Trophoblast cell (in vitro differentiated cells and primary cell): ENCODE measurements around the gene RSKR.
"Not testable (repeated sequence)": the region's sequence is repeated elsewhere in the genome, so short reads cannot be mapped to it uniquely, and the experiment has no call there.

Experiments used
- DNase-seq, 2 donors: peaks; one replicate each; pipeline ENCODE4 v3.0.0-alpha.2; 2016
- H2AFZ ChIP-seq: 2 replicates; pipeline ENCODE4 v1.6.1; 2013; ENCODE audit warnings: low read length, moderate library complexity, mild to moderate bottlenecking; ENCODE audit not compliant: insufficient read depth, poor library complexity
- H2AK5ac ChIP-seq: 2 replicates; pipeline ENCODE4 v1.6.1; 2013; ENCODE audit warnings: mild to moderate bottlenecking, low read length
- H2BK120ac ChIP-seq: 2 replicates; pipeline ENCODE4 v1.6.1; 2013; ENCODE audit warnings: low read length, mild to moderate bottlenecking, moderate library complexity; ENCODE audit not compliant: insufficient read depth, poor library complexity
- H2BK12ac ChIP-seq: 2 replicates; pipeline ENCODE4 v1.6.1; 2013; ENCODE audit warnings: mild to moderate bottlenecking, low read length, moderate library complexity
- H2BK5ac ChIP-seq: 2 replicates; pipeline ENCODE4 v1.6.1; 2013; ENCODE audit warnings: low read length, low read depth, moderate library complexity, mild to moderate bottlenecking; ENCODE audit not compliant: poor library complexity
- H3K14ac ChIP-seq: 2 replicates; pipeline ENCODE4 v1.6.1; 2013; ENCODE audit warnings: mild to moderate bottlenecking, low read length
- H3K18ac ChIP-seq: 2 replicates; pipeline ENCODE4 v1.6.1; 2013; ENCODE audit warnings: mild to moderate bottlenecking, low read length
- H3K23ac ChIP-seq: 2 replicates; pipeline ENCODE4 v1.6.1; 2013; ENCODE audit warnings: low read length
- H3K27ac ChIP-seq: 2 replicates; pipeline ENCODE4 v1.5.1; 2013; ENCODE audit warnings: low read depth, mild to moderate bottlenecking, inconsistent platforms, low read length, moderate library complexity
- H3K27me3 ChIP-seq: 2 replicates; pipeline ENCODE4 v1.6.1; 2013; ENCODE audit warnings: inconsistent platforms, mild to moderate bottlenecking, low read length, moderate library complexity; ENCODE audit not compliant: insufficient read depth
- H3K36me3 ChIP-seq, 2 experiments: 1 replicate in 1 of 2; 2 replicates in 1 of 2; pipeline ENCODE4 v1.6.1; 2013; ENCODE audit warnings: low read length in 2 of 2, mild to moderate bottlenecking in 2 of 2, moderate library complexity in 1 of 2; ENCODE audit not compliant: insufficient read depth in 2 of 2, control insufficient read depth in 1 of 2
- H3K4ac ChIP-seq: 2 replicates; pipeline ENCODE4 v1.6.1; 2013; ENCODE audit warnings: low read depth, mild to moderate bottlenecking, low read length, moderate library complexity
- H3K4me1 ChIP-seq, 2 experiments: 1 replicate in 1 of 2; 2 replicates in 1 of 2; pipeline ENCODE4 v1.6.1; 2013; ENCODE audit warnings: low read length in 2 of 2, mild to moderate bottlenecking in 2 of 2, moderate library complexity in 1 of 2; ENCODE audit not compliant: insufficient read depth in 2 of 2, control insufficient read depth in 1 of 2
- H3K4me2 ChIP-seq: 2 replicates; pipeline ENCODE4 v1.6.1; 2013; ENCODE audit warnings: inconsistent platforms, mild to moderate bottlenecking, low read length, moderate library complexity
- H3K4me3 ChIP-seq: 2 replicates; pipeline ENCODE4 v1.5.1; 2013; ENCODE audit warnings: mild to moderate bottlenecking, low read depth, low read length, inconsistent platforms
- H3K79me1 ChIP-seq: one replicate; pipeline ENCODE4 v1.6.1; 2013; ENCODE audit warnings: low read length
- H3K79me2 ChIP-seq: 2 replicates; pipeline ENCODE4 v1.6.1; 2013; ENCODE audit warnings: low read length, mild to moderate bottlenecking; ENCODE audit not compliant: control insufficient read depth, insufficient read depth, poor library complexity
- H3K9ac ChIP-seq: 2 replicates; pipeline ENCODE4 v1.6.1; 2013; ENCODE audit warnings: mild to moderate bottlenecking, low read length
- H3K9me3 ChIP-seq: 2 replicates; pipeline ENCODE4 v1.6.1; 2013; ENCODE audit warnings: low read depth, mild to moderate bottlenecking, control low read depth, inconsistent platforms, low read length; ENCODE audit not compliant: insufficient read depth
- H4K12ac ChIP-seq: 2 replicates; pipeline ENCODE4 v1.6.1; 2013; ENCODE audit warnings: low read depth, mild to moderate bottlenecking, low read length, moderate library complexity
- H4K8ac ChIP-seq: 2 replicates; pipeline ENCODE4 v1.6.1; 2013; ENCODE audit warnings: low read depth, mild to moderate bottlenecking, low read length, moderate library complexity
- H4K91ac ChIP-seq: one replicate; pipeline ENCODE4 v1.6.1; 2013; ENCODE audit warnings: low read depth, mild to moderate bottlenecking, low read length, moderate library complexity
- WGBS: extraction: QIAGEN DNeasy Blood & Tissue Kit; methylation state at CpG from one replicate; pipeline ENCODE4 v1.1.7; 2013; ENCODE audit warnings: missing lambda C conversion rate; ENCODE audit not compliant: insufficient read length, insufficient coverage; ENCODE audit errors: extremely low coverage; 5-methylcytosine and 5-hydroxymethylcytosine counted together

The RSKR gene

DNA sequence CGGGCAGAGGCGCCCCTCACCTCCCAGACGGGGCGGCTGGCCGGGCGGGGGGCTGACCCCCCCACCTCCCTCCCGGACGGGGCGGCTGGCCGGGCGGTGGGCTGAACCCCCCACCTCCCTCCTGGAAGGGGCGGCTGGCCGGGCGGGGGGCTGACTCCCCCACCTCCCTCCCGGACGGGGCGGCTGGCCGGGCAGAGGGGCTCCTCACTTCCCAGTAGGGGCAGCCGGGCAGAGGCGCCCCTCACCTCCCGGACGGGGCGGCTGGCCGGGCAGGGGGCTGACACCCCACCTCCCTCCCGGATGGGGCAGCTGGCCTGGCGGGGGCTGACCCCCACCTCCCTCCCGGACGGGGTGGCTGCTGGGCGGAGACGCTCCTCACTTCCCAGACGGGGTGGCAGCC, 10.0 kb downstream of the RSKR start:
- not testable (repeated sequence) for H4K12ac ChIP-seq, DNase-seq, H4K8ac ChIP-seq, H3K9ac ChIP-seq, H3K79me1 ChIP-seq, H2BK120ac ChIP-seq, H3K79me2 ChIP-seq, H2AFZ ChIP-seq, H3K4me3 ChIP-seq, H3K18ac ChIP-seq, H3K4ac ChIP-seq, H4K91ac ChIP-seq, H3K36me3 ChIP-seq, H3K23ac ChIP-seq, H2BK5ac ChIP-seq, H2AK5ac ChIP-seq, H3K9me3 ChIP-seq, H3K4me1 ChIP-seq, H3K27me3 ChIP-seq, H3K14ac ChIP-seq, H3K27ac ChIP-seq, H2BK12ac ChIP-seq, H3K4me2 ChIP-seq
- WGBS = no CpG with 5 or more reads among the region's 31 CpGs

DNA sequence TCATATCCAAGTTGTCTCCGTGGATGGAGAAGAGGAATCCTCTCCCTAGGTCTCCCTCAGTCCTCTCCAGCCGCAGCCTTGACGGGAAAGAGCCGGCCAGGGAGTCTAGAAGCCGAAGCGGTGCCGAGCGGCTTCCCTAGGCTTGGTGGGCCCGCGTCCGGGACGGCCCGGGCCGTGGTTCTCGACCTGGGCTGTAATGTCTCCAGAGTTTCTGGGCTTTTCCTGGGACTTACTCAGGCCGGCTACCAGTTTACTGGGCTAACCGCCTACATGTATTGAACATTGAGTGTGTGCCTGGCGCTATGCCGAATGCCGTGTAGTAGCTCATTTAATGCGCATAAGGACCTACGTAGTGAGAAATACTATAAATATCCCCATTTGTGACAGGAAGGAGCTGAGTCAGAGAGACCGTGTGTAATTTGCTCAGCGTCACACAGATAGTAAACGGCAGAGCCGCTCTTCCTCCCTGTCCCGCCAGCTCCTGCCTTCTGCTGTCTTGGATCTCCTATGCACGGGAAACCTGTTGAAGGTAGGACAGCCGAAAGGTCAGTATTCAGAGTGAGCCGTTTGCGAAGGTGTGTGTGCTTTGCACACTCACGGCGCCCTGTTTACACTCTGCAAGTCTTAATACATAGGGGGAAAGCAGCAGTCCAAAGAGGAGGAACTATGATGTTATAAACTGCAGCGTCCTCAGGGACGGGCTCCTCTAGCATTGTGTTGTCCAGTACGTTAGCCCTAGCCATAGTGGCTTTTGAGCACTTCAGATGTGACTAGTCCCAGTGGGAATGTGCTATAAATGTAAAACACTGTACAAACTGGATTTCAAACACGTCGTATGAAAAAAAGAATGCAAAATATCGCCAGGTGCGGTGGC, 14.4 kb downstream of the RSKR start:
- peak overlapping the region; percentile 2 for H2BK5ac ChIP-seq
- H3K4ac ChIP-seq = no peak overlapping the region
- no peaks in the 10 kb centered on the region for H3K27me3 ChIP-seq
- H4K12ac ChIP-seq = peak overlapping the region; percentile 15
- H3K27ac ChIP-seq = peak overlapping the region; percentile 51
- H3K4me2 ChIP-seq = peak overlapping the region; percentile 63
- H3K9me3 ChIP-seq = no peaks in the 10 kb centered on the region
- peak overlapping the region; percentile 42 for H3K9ac ChIP-seq
- H3K79me1 ChIP-seq = peaks cover 6% of the 10 kb centered on the region
- H4K91ac ChIP-seq = peak overlapping the region; percentile 4
- no peak overlapping the region for H2AK5ac ChIP-seq
- no CpG with 5 or more reads among the region's 40 CpGs for WGBS
- peaks cover 5% of the 10 kb centered on the region for H3K79me2 ChIP-seq
- H2BK120ac ChIP-seq = no peak overlapping the region
- DNase-seq = peak; percentile 72 to 92
- H3K4me1 ChIP-seq = peaks cover 0 to 12% of the 10 kb centered on the region in 2 experiments
- H3K36me3 ChIP-seq = peaks cover 0 to 4% of the 10 kb centered on the region in 2 experiments
- H2AFZ ChIP-seq = peak overlapping the region; percentile 61
- H2BK12ac ChIP-seq = no peak overlapping the region
- no peak overlapping the region for H3K18ac ChIP-seq
- H3K4me3 ChIP-seq = peak overlapping the region; percentile 69
- peak overlapping the region; percentile 40 for H4K8ac ChIP-seq
- H3K14ac ChIP-seq = peak overlapping the region; percentile 15
- H3K23ac ChIP-seq = no peak overlapping the region

DNA sequence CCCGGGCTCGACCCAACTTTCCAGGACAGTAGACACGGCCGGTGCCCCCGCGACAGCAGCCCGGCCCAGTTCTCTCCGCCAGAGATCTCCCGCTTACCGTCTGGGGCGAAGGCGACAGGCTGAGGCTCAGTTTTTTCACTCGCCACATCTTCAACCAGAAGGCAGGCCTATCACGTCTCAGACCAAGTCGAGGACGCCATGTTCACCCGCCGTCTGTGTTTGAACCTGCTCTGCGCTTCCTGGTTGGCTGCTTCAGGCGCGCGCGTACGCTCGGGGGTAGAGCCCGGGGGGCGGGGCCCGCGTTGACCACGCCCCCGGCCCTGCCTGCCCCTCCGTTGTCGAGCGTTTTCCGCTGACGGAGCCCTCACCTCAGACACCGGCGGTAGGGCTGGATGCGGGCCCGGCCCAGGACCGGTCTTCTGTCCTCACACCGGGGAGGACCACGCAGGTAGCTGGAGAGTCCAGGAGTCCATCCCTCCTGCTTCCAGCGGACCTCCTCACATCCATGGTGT, 15.1 kb downstream of the RSKR start, which contains the start of gene SPAG5:
Gene SPAG5 (minus strand): TSS at position 227 of the 512 bp plus-strand sequence. CDS start 79 bp downstream, at position 148.
- Histone ChIP-seq H3K79me1 (peaks cover 6% of the 10 kb centered on the region), H3K9ac (peak within 1 kb of the TSS; percentile 66), H4K12ac (peak within 1 kb of the TSS; percentile 71), H3K14ac (peak within 1 kb of the TSS; percentile 47), H3K4me3 (peak within 1 kb of the TSS; percentile 77), H3K4me2 (peak within 1 kb of the TSS; percentile 63), H4K91ac (peak within 1 kb of the TSS; percentile 65), H4K8ac (peak within 1 kb of the TSS; percentile 63), H2BK5ac (peak within 1 kb of the TSS; percentile 13), H3K23ac (no peak within 1 kb of the TSS), H2AK5ac (no peak within 1 kb of the TSS), H2BK120ac (peak within 1 kb of the TSS; percentile 49), H2BK12ac (no peak within 1 kb of the TSS), H3K4ac (peak within 1 kb of the TSS; percentile 47), H3K36me3 (peaks cover 0 to 4% of the 10 kb centered on the region in 2 experiments), H3K79me2 (peaks cover 5% of the 10 kb centered on the region), H3K27me3 (no peaks in the 10 kb centered on the region), H3K27ac (peak within 1 kb of the TSS; percentile 51), H3K18ac (peak within 1 kb of the TSS; percentile 58), H3K9me3 (no peaks in the 10 kb centered on the region), H2AFZ (peak within 1 kb of the TSS; percentile 90), H3K4me1 (peaks cover 0 to 12% of the 10 kb centered on the region in 2 experiments)
- peak; percentile 93 to 95 for DNase-seq
- WGBS = no CpG with 5 or more reads among the region's 44 CpGs

DNA sequence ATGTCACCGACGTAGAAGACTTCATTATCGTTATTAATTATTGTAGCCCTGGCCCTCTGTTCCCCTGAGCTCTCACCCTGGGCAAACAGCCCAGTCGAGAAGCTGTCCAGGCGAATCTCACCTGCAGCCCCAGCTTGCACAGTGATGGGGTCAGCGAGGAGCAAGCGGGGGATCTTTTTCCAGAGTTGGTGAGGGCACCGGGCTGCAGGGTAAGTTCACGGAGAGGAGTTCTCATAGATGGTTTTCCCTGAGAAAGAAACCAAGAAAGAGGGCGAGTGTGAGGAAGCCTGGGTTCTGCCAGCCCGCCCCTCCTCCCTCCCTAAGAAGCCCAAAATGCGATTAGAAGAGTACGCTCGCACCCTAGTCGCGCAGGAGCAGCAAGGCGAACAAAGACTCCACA, 15.6 kb downstream of the RSKR start:
- peak overlapping the region; percentile 63 for H4K8ac ChIP-seq
- DNase-seq = no peak
- peaks cover under 1 to 5% of the 10 kb centered on the region in 2 experiments for H3K36me3 ChIP-seq
- peak overlapping the region; percentile 8 for H3K27ac ChIP-seq
- peak overlapping the region; percentile 71 for H4K12ac ChIP-seq
- H3K4me3 ChIP-seq = peak overlapping the region; percentile 77
- H3K79me2 ChIP-seq = peaks cover 5% of the 10 kb centered on the region
- H3K4ac ChIP-seq = peak overlapping the region; percentile 47
- peak overlapping the region; percentile 58 for H3K18ac ChIP-seq
- peak overlapping the region; percentile 66 for H3K9ac ChIP-seq
- H2BK120ac ChIP-seq = peak overlapping the region; percentile 49
- WGBS = no CpG with 5 or more reads among the region's 17 CpGs
- no peak overlapping the region for H2BK12ac ChIP-seq
- H2AFZ ChIP-seq = peak overlapping the region; percentile 90
- peak overlapping the region; percentile 63 for H3K4me2 ChIP-seq
- peak overlapping the region; percentile 13 for H2BK5ac ChIP-seq
- H3K23ac ChIP-seq = no peak overlapping the region
- peak overlapping the region; percentile 65 for H4K91ac ChIP-seq
- H3K9me3 ChIP-seq = no peaks in the 10 kb centered on the region
- peaks cover 0 to 12% of the 10 kb centered on the region in 2 experiments for H3K4me1 ChIP-seq
- no peaks in the 10 kb centered on the region for H3K27me3 ChIP-seq
- no peak overlapping the region for H2AK5ac ChIP-seq
- H3K14ac ChIP-seq = peak overlapping the region; percentile 47
- peaks cover 6% of the 10 kb centered on the region for H3K79me1 ChIP-seq
